ENCODE results near the gene CUBN.

CUBN gene

DNA sequence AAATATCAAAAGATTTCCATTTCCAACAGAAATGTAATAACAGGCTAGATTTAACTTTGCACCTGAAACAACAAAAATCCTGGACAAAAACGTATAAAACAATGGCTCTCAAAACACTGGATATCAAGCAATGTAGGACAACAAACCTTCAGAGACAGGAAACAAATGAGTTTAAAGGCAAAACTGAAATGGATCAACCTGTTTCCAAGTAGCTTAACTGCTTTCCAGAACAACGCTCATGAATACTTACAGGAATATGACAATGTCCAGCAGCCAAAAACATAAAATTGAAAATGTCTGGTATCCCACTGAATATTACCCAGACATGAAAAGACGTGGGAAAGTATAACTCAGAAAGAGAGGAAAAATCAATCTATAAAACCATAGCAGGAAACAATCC lies 62.8 kb downstream of the CUBN start:
- no peak for DNase-seq

DNA sequence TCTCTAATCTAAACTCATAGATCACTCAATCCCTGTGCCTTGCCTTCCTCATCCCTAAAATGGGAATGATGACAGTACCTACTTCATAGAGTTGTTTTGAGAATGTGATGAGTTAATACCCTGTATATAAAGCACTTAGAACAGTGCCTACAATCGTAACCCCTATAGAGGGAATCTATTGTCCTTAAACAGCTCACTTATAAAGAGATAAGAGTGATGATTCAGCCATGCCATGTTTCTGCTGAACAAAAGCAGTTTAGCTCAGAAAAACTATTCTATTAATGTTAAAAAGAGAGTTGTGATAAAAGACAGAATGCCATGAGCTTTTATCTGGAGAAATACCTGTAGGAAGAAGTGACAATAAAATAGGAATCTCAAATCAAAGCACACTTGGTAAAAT lies 63.6 kb downstream of the CUBN start:
- no peak for DNase-seq

DNA sequence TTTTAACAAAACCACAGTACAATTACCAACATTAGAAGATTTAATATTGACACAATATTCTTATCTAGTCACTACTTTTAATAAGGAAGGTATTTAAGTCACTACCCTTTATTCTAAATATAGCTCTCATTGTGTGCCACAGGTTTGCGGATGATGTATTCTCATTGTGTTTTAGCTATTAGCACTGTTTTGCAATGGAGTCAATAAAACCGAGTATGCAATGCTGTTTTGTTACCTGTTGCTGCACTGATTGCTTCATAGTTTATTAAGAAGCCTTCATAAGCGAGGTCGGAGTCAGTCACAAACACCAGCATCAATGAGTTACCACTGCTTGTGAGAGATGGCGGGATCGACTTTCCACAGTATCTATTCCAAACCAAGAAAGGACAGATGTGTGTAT lies 64.3 kb downstream of the CUBN start:
- DNase-seq = no peak

DNA sequence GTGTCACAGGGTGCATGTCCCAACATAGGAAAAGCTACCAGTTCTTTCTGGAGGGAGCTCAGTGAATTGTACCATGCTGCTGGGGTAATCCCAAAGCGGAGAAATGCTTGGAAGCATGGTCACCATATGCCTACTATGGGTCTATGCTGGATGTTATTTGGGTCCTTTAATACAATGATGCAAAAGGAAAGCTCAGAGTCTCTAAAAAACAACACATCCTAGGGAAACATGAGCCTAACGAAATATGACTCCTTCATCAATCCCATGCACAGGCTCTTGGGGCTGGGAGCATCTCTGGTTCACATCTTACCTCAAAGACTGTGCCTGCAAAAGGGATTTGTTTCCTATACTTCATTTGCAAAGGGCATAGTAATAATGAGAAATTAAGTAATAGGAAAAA lies 65.2 kb downstream of the CUBN start:
- DNase-seq = no peak

DNA sequence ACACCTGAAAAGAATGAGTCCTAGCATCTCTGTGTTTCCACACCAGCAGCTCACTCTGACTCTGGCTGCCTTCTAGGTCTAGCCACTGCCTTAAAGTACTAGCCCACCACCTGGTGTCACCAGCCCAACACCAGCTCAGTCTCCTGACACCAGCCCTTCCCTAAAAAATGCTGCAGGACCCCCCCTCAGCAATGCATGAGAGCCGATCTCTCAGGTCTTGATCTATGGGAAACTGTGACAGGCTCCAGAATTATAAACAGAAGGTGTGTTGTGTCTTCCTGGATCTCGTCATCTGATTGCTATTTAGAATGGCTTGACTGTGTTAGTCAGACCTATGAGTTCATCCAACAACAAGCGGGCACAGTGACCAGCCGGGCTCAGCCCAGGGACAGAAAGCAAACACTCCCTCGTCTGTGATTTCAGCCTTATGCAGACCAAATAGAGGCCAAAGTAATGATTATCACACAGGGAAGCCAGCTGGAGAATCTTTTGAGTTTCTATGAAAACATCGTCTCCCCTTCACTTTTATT lies 66.6 kb downstream of the CUBN start:
- no peak for DNase-seq

DNA sequence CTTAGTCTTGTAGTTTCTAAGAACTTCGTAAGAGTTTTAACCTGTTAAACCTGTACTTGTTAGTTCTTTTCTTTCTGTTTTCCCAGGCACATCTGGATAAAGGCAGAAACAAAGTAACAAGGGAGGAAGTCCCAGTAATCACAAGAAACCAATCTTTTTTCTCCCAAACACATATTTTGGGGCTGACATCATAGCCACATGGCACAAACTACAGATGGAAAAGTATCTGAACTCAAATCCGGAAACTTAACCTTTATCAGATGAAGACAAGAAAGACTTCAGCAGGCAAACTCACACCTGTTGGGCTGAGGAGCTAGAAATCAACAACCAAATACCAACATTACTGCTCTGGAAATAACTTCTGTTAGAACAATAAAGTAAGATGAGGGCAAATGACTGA lies 67.1 kb downstream of the CUBN start:
- DNase-seq = no peak

DNA sequence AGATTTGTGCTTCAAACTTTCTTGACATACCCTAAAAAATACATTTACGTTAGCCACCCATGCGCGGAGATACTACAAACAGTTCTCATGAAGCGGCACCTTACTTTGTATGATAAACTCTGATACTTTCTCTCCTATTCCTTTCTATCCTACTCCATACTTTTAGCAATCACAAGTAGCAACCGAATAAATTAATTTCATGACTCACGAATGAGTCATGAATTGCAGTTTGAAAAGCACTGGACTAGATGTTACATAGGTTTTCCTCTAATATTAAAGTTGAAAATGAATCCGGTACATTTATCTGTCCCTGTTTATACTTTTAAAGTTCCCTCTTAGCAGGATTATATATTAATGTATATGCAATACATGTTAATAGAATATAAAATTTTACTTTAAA lies 67.6 kb downstream of the CUBN start:
- no peak for DNase-seq

DNA sequence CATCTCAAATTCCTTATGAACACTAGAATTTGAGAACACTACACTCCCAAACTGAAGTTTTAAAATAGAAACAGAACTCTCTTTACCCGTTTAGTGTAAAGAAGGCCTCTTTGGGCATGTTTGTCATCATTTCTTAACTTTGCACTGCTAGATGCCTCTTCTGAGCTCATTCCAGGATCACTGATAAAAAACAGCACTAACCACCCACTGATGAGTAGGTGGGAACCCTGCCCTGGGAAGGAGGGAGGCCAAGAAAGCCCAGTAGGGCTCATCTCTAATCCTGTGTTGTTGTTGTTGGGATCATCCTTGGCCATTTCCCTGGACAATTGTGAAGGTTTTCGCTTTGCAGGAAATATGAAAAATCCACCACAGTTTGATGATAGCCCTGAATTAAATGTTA lies 68.2 kb downstream of the CUBN start:
- no peak for DNase-seq

DNA sequence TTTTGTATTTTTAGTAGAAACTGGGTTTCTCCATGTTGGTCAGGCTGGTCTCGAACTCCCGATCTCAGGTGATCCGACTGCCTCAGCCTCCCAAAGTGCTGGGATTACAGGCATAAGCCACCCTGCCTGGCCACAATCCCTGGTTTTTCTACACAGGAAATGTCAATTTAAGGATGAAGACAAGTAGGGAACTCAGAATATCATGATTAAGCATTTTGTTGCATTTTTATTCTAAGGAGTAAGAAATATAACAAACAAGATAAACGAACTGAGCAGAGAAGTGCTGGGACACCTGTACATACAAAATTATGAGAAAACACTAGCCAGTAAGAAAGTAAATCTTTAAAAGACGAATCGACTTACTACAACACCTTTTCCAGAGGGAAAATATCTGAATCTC lies 69.3 kb downstream of the CUBN start:
- no peak for DNase-seq

DNA sequence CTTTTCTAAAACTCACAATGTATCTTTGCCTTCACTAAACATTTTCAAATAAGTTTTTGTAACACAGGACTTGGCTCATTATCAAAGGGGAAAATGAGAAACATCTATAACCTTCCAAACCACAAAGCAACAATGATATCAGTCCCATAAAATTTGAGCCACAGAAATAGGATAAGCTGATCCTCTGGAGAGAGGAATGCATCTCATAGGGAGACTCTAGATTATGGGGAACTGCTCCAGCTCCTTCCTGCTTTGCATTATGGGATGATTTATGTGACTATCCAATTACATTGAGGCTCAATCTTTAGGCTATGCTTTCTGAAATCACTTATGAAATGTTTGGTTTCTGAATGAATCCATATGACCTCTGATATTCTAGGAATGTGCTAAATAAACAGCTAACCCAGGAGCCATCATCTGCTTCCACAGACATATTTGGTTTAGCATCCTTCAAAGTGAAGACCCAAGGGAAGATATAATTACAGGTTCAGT lies 70.4 kb downstream of the CUBN start:
- no peak for DNase-seq

DNA sequence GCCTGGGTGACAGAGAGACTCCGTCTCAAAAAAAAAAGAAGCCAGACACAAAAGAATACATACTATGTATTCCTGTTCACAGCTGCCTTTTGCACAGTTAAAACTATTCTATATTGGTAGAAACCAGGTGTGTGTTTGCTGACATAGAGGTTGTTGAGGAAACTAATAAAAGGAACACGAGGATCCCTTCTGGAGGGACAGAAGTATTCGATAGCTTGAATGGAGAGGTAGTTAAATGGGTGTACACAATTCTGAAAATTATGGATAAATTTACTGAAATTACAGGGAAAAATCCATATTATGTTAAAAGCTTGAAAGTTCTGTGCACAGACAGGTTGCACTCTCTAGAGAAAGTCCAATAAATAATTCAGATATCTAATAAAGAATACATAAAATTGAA lies 71.5 kb downstream of the CUBN start:
- DNase-seq = no peak

DNA sequence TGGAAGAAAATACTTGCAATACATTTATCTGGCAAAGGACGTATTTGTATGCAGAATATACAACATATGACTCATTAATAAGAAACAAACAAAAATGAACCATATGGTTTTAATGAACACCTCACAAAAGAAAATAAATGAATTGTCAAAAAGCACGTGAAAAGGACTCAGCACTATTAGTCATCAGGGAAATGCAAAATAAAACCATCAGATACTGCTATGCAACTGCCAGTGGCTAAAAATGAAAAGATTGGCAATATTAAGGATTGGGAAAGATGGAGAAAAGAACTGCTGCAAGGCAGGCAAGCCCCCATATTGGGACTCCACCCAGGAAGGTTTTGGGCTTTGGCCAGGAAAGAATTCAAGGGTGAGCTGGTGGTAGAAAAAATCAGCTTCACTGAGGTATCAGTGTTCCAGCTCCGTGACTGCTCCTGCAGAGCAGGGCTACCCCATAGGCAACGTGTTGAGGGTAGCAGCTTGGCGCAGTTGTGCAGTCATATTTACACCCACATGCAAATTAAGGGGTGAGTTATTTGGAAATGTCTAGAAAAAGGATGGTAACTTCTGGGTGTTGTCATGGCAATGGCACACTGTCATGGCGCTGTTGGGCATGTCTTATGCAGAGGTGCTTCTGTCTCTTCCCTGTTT lies 72.7 kb downstream of the CUBN start:
- no peak for DNase-seq

DNA sequence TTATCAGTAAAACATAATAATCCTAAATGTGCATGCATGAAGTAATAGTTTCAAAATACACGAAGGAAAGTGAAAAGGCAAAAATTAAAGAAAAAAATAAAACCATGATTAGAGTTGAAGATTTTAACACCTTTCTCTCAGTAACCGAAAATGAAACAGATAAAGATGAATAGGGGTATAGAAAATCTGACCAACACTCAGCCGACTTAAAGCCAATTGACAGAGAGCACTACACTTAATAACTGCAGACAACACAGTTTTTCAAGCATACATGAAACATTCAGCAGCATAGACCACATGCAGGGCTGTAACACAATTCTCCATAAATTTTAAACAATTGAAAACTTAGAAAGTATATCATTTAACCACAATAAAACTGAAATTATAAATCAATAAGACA lies 76.1 kb downstream of the CUBN start:
- DNase-seq = no peak

DNA sequence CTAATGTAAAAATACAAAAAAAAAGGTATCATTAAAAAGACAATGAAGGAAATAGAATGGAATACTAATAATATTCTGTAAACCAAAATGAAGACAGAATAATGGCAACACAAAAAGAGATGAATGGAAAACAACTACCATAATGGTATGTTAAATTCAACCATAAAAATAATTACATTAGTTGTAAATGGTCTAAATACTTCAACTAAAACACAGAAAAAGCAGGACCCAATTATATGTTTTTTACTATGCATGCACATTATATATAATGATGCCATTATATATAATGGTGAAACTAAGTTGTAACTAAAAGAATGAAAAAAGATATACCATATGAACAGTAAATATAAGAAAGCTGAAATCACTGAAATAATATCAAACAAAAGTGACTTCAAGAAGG lies 76.5 kb downstream of the CUBN start:
- DNase-seq = no peak

DNA sequence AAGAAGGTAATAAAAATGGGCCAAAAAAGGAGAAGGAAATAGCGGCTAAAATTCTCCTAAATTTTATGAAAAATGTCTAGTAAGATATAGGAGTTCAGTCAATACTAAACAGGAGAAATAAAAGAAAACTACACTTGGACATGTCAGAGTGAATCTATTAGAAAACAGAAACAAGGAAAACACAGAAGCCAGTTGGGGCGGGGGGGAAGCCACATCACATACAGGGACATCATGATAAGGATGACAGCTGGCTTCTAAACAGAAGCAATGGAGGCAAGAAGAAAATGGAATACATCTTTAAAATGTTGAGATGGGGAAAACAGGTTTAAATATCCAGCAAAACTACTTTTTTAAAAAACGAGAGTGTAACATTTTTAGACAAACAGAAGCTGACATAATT lies 77.8 kb downstream of the CUBN start:
- DNase-seq = no peak

DNA sequence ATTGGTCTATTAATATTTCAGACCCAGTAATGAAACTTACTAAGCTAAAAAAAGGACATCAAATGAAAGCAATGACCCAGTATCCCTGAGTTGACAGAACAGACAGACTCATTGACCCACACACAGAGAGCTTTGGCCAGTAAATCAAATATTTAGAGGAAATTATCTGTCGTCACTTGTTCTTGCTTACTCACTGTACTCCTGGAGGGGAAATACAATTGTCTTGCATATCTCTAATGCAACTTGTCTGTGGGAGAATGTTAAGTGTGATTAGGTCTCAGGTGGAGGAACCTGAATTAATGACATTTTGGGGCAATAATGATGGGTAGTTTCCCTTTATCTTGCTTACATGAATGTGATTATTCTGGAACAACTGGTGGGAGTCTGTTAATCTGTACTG lies 80.4 kb downstream of the CUBN start:
- no peak for DNase-seq

DNA sequence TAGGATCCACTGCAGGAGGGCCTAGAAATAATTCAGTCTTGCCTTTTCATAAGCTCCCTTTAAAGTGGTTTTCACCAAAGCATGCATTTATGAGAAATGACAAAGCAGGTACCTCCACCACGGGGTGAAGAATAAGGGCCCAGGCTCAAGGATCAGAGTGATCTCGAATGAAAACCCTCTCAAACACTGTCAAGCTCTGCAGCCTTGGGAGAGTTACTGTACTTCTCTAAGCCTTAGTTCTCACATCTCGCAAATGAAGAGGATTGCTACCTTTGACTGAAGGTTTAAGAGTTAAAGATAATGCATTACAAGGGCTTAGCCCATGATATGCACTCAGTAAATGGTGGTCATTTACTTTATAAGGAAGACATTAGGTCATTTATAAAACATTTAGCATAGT lies 81.7 kb downstream of the CUBN start:
- DNase-seq = no peak

DNA sequence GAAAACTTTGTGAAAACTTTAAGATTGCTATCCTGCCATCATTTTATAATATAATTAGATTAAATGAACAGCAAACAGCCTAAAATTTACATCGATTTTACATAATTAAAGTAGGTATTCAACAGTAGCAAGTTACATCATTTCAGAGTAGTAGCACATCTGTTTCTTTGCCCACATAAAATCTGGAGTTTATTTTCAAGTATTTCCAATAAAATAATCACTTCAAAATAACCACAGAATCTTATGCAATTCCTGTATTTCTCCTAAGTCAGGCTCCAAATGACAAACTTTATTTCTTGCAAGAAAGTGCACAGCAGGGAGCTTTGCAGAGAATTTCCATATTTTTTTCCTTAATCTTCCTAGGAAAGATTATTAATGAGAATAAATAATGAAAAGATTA lies 82.6 kb downstream of the CUBN start:
- DNase-seq = no peak

DNA sequence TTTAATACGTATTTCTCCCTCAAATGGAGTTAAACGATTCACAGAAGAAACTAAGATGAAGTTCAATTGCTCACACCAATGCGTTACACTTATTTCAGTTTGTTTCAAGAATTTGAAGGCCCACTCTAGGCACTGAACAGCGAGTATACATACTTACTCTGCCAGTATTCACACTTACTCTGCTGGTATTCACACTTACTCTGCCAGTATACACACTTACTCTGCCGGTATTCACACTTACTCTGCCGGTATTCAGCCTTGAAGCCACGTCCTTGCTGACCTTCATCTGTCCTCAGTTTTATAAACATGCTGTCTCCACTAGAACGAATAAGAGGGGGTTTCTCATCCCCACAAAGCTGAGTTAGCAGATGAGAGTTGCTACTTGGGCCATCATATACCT lies 86.0 kb downstream of the CUBN start:
- no peak for DNase-seq

DNA sequence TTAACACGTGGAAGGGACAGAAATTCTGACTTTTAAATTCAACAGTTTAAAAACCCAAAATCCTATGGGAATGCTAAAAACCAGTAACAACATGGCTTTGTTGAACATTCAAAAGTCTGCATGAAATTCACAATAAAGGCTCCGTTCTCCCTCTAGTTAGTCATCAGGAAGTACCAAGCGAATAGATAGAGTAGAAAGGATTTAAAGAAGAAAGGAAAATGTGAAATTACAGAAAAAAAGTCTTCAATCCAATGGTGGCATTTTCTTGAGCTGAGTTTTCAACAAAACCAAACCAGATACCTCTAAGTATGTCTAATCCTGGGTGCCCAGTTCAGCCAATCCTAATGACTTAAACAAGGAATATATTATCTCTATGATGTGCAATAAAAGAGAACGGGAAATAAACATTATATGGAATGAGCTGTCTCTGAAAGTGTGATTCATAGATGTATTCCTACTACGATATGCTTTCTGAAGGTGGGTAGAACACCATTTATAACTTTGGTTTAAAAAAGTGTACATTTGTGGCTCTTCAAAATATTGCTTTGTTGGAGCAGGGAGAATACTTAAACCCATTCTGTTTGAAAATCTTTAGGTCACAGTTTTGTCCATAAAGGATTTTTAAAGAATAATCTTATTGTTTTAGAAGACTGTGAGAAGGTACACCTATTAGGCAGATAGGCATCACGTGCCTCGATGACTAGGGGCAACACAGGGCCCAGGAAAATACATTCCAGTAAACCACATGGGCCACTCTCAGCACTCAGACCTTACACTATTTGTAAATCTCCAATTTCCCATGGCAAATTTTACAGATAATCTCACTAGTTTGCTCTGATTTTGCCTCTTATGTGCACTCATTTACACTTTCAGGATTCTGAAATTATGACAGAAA lies 87.7 kb downstream of the CUBN start:
- no peak for DNase-seq

DNA sequence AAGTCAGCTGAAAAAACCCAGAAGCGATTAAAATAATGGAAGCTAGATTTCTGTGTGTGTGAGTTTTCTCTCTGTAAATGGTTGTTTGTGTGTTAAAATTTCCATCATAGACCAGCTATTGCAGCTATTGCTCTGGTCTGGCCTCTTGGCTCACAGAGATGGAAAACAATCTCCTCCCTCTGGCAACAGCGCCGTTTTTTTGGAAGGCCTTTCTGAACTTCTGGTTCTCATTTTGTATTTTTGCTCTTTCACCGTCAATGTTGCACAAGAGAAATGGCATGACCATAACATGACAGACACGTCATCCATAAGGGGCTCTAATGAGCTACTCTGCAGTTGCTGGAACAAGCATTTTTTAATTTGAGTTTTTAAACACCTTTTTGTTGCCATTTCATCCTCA lies 91.0 kb downstream of the CUBN start:
- DNase-seq = no peak

DNA sequence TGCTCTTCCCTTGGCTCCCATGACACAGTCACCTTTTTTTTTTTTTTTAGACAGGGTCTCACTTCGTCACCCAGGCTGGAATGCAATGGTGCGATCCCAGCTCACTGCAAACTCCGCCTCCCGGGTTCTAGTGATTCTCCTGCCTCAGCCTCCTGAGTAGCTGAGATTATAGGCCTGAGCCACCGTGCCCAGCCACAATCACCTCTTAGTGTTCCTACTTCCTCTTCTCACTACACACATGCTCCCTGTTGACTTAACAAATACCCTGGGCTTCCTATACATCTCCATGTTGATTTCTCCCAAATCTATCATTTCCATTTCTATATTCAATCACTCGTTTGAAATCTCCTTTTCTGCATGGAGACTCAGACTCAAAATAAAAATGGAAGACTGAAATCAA lies 91.7 kb downstream of the CUBN start:
- DNase-seq = no peak

DNA sequence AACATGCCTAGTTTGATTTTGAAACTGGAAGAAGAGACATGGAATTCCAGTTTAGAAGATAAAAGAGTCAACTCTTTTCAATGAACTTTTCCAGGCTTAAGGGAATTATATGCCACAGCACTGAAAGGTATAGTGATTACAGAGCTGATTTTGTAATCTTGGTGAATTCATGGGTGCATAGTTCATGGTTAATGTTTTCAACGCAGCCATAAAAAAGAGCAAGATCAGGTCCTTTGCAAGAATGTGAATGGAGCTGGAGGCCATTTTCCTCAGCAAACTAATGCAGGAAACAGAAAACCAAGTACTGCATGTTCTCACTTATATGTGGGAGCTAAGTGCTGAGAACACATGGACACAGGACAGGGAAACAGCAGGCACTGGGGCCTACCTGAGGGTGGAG lies 94.2 kb downstream of the CUBN start:
- DNase-seq = no peak

DNA sequence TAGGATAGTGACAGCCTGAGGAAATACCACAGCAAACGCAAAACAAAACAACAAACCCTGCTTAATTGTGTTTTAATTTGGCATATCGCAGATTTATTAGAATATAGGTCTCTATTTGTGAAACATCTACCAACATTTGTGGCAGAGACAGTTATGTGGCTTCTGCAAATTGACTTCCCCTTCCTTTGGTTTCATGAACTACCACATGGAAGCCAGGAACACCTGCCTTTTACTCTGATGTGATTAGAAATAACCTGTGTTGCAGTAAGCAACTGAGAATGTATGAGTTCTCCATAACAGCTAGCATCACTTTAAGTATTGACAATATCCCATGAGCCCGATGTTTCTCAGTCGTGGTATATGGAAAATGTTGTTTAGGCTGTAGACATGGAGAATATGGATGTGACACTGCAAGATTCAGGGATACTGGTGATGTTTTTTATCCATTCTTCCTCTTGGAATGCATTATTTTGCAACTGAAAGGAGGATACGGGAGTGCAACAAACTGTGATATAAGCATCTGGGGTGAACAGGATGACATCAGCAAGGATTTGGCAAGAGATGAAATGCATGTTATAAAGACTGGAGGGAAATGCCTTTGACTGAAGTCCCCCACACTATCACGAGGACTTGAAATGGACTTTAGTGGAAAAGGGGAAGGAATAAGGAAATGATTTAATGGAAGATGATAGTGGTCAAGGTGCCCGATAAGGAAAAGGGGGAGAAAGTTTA lies 95.9 kb downstream of the CUBN start:
- no peak for DNase-seq

All from NCI-H2171 (cell line).